Kasumi-1 (cell line): ENCODE data around the gene CDKN2B.

ENCODE experiments used
- DNase-seq, 2 experiments: peaks; one replicate each; lab custom pipeline; 2025; lab: John Stamatoyannopoulos, UW

The CDKN2B gene

DNA sequence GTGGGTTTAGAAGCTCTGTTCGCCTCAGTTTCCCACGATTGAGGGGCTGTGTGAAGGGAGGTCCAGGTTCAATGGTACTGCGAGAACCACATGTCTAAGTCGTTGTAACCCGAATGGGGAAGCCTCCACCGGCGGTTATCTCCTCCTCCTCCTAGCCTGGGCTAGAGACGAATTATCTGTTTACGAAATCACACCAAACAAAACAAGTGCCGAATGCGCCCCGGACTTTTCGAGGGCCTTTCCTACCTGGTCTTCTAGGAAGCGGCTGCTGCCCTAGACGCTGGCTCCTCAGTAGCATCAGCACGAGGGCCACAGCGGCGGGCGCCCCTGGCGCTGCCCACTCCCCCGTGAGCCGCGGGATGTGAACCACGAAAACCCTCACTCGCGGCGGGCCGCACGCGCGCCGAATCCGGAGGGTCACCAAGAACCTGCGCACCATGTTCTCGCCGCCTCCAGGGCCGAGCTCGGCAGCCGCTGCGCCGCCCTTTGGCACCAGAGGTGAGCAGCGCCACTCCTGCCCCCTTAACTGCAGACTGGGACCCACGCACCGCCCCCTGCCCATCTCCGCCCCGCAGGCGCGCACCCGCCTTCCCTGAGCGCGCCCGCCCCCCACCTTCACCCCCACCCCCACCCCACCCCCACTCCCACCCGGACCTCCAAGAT lies 15.1 kb downstream of the CDKN2B start, which contains the start of gene CDKN2A:
Gene CDKN2A (minus strand): TSS at position 500 of the 663 bp plus-strand sequence.
- peak; percentile 5 to 31 for DNase-seq

- no peak for DNase-seq
These were observed 16.1 kb downstream of the CDKN2B start for GRCh38 chr9:21993007-21993406.

- DNase-seq = no peak
These were observed 17.8 kb downstream of the CDKN2B start for GRCh38 chr9:21991072-21991959.

DNA sequence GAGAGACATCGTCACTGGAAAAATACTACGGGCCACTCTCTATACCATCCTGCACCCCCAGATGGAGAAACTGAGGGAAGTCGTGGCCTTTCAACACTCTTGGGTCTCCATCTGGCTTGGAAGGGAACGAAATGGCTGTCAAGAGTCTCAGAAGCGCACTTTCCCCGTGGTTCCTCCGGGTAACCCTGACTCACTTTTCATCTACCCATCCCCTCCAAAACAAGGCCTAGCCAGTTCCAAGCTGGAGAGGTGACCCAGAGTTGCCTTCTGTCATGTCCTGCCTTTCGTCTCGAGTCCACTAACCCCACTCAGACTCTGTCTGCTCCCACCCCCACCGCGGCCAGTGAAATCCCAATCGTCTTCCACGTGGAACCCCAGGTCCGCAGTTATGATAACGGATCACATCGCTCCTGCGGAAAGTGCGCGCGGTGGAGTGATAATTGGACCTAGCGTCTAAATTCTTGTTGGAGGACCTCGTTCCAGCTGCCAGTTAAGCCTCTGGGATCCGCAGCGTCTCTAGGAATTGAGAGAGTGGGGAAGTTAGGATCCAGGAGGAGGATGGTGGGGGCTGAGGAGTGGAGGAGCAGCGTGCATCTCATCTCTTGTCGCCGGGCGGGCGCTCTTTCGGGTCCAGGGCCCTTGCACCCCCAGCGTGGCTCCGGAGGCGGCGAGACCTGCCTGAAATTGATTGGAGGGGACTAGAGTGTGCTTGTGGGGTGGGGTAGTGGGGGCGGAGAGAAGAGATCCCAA lies 19.5 kb downstream of the CDKN2B start:
- no peak for DNase-seq

DNA sequence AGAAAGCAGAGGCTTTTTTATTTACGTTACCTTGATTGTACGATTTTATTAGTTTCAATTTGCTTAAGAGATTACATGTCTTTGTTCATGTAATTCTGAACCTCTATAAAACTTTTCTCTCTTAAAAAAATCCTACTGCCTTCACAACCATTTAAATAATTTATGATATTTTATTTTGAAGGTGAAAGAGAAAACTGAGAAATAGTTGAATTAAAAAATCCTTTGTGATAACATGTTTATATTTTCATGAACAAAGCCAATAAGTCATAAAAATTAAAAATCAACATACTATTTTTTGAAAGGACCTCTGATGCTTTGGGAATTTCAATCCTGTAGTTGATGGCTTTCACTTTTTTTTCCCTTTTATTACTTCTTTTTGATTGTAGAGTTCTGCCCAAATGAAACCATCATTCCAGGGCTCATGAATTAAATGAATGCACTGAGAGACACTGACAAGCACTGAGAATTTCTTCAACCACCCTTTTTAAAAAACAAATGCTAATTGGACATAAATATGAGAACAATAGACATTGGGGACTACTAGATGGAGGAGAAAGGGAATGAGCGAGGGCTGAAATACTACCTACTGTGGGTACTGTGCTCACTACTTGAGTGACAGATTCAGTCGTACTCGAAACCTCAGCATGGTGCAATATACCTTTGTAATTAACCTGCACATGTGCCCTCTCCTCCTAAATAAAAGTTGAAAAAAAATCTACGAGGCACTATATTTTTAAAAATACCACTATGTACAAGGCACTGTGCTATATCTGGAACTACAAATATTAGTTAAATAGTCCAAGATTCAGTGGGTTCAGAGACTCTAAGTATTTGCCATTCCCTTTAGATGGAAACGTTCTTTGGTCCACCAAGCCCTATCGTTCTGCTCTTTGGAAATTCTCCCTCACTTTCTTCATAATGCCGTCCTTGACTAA lies 20.8 kb downstream of the CDKN2B start:
- DNase-seq = no peak

DNA sequence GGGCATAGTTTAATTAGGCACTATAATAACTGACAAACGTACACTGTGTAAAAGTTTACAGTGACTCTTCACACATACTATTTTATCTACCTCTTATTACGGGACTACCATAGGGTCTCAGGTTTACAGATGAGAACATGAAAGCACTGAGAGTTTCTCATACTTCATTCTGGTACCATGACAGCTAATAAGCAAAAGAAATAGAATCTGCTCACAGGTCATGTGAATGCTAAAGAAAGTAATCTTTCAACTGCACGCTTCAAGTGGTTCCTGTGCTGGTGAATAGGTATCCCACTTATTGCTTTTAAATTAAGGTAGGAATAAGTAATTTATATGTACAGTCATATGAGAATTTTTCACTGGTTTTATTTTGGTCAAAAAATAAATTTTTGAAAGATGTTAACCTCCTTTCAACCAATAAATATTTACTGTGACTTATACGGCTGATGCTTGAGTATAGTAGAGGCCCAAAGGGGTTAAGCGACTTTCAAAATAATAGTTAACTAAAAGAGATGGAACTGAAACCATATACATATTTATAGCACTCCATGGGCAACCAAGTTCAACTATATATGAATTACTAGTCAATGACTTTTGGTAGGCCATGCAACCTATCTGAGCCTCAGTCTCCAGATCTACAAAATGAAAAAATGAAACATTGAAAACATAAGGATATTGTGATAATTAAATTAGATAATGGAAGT lies 23.0 kb downstream of the CDKN2B start:
- no peak for DNase-seq

GRCh38 chr9:21984101-21984500 lies 25.0 kb downstream of the CDKN2B start:
- no peak for DNase-seq

DNA sequence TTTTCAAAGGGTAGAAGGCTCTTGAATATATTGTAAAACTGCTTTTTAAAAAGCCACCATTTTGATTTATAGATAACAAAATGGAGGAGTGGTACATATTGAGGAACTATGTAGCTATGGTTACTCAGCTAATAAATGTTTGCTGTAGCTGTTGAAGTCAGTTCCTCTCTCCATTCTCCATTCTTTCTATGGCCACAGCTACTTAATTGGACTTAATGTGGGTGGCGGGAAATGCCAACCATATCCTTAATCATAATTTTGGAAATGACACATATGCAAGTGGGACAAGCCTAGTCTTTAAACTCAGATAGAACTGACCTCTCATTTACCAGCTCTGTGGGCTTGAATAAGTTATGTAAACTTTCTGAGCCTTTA lies 25.6 kb downstream of the CDKN2B start:
- no peak for DNase-seq

DNA sequence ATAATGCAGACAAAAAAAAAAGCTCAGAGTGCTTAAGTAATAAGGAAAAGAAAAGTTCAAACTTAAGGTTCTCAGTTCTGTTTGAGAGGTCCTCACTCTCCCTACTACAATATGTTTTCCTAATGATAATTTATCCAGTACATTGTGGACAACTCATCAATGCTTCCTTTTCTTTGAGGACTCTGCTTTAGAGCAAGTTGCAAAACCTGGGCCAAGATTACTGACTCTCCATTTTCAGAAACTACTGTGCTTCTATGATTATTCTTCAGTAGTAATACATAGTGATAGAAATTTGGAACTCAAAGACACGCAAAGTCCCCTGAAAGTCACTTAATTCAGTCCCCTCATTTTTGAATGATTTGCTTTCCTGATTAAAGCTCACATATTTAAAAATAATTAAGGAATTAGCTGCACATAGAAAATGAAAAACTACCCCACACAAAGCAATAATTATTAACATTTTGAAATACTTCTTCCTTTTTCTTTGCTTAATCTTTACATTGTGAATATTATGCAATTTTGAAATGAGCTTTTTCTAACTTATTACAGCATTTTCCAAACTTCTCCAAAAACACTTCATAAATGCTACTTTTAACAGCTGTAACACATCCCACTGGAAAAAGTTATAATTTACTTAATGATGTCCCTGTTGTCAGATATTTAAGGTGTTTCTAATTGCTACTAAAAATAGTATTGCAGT lies 26.1 kb downstream of the CDKN2B start:
- no peak for DNase-seq

DNA sequence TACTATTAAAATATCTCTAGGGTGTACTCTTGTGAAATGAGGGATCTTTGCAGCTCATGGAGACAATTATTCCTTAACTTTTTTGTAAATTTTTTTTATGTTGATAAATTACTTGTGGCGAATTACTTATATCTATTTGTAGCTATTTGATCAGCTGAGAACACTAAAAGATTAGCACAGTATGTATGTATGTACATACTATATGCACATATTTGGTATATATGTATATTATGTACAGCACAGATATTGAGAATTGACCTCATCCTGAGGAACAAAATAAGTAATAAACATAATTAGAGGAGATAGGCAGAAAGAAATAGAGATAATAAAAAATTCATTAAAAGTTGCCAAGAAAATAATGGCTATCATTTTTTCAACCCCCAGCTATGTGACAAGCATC lies 26.7 kb downstream of the CDKN2B start:
- no peak for DNase-seq

DNA sequence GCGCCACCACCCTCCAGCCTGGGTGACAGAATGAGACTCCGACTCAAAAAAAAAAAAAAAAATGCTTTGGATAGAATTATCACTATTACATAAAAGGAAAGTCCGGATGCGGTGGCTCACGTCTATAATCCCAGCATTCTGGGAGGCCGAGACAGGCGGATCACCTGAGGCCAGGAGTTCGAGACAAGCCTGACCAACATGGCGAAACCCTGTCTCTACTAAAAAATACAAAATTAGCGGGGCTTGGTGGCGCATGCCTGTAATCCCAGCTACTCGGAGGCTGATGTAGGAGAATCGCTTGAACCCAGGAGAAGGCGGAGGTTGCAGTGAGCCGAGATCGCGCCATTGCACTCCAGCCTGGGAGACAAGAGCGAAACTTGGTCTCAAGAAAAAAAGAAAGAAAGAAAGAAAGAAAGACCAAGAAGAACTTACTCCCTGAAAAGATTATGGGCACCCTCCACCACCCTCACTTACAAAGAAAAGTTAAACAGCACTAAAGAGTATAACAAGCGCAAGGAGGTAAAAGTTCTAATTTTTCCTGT lies 32.7 kb downstream of the CDKN2B start:
- DNase-seq = no peak

GRCh38 chr9:21974722-21975409 lies 34.2 kb downstream of the CDKN2B start:
- peak in 1 of 2 experiments; percentile 24 for DNase-seq

DNA sequence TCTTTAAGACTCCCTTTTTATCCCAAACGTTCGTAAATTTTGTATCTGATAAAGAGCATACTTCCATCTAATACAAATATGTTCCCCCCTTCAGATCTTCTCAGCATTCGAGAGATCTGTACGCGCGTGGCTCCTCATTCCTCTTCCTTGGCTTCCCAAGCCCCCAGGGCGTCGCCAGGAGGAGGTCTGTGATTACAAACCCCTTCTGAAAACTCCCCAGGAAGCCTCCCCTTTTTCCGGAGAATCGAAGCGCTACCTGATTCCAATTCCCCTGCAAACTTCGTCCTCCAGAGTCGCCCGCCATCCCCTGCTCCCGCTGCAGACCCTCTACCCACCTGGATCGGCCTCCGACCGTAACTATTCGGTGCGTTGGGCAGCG lies 34.8 kb downstream of the CDKN2B start:
- DNase-seq = no peak

DNA sequence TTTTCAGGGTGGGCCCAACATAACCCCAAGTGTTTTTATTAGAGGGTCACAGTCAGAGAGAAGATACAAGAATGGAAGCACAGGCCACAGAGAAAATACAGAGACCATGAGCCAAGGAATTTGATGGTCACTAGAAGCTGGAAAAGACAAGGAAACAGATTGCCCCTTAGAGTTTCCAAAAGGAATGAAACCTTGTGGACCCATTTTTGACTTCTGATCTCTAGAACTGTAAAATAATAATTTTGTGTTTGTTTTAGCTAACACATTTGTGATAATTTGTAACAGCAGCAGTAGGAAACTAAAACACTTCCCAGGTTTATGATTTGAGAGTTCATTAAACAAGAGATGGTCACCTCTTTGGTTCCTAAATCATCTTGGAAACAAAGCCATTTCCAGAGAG lies 36.7 kb downstream of the CDKN2B start:
- DNase-seq = no peak

GRCh38 chr9:21970800-21971640 lies 38.1 kb downstream of the CDKN2B start:
- DNase-seq = no peak

DNA sequence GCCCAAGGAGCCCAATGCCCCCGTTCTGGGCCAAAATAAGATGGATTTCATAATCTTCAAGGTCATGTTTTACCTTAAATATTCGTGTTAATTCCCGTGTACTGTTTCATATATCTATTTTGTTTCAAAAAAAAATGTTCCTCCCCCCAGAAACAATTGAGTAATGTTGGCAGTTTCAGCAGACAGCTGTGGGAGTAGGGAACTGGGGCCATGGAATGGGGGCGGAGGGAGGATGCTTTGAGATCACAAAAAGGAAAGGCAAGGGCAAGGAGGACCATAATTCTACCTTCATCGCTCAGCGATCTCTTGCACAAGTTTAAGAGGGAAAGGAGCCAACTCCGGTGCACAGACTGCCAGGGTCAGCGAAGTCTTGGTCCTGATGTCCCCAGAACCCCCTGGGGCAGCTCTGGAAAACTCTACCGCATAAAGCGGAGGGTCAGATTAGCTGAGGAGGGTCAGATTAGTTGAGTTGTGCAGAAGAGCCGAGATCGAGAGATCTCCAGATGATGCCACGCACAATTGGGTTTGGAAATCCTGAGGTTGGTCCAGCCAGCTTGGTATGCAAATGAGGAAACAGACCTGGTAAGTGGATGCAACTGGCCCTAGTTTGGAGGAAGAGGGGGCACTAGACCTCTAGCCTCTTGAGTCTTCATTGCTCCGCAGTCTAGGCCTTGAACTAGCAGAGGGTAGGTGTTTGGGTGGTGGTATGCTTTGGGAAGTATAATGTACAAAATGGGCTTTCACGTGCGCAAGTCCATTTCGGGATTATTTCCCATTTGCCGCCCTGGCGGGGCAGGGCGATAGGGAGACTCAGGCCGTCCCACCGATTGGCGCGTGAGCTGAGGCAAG lies 38.9 kb downstream of the CDKN2B start:
- no peak for DNase-seq
